Natural killer cell treated with Interleukin-12 subunit alpha and Interleukin-12 subunit beta and Interleukin-15 and Interleukin-18, amount 100 ng/mL, for 72 hours (primary cell): Measurements from ENCODE around the gene DRD4. TPM values are rescaled to one million over a fixed set of nuclear protein-coding genes. Genes with fewer than 3 reads are reported as not detected.

Source experiments
- ATAC-seq, 2 donors: fragments of 150-1000 bp; cut with Tn5 transposase in 1 of 2; sonication (Bioruptor Pico), chemical (Tn5 transposase) in 1 of 2; 2 replicates each; pipeline ENCODE4 v1.10.0; 2021
- DNase-seq: peaks from one replicate; pipeline ENCODE4 v3.0.0; 2022; ENCODE audit warnings: low spot score
- H3K27ac Mint-ChIP-seq, 2 donors: 1 replicate in 1 of 2; 2 replicates in 1 of 2; pipeline ENCODE4 v1.8.0; 2022; ENCODE audit warnings: mixed read lengths in 2 of 2, mild to moderate bottlenecking in 1 of 2, moderate library complexity in 1 of 2
- H3K27me3 Mint-ChIP-seq, 2 donors: 1 replicate in 1 of 2; 2 replicates in 1 of 2; pipeline ENCODE4 v1.8.0; 2022; ENCODE audit warnings: mixed read lengths in 2 of 2
- H3K36me3 Mint-ChIP-seq: one replicate; pipeline ENCODE4 v1.8.0; 2022; ENCODE audit warnings: mixed read lengths
- H3K4me1 Mint-ChIP-seq, 2 donors: 1 replicate in 1 of 2; 2 replicates in 1 of 2; pipeline ENCODE4 v1.8.0; 2022; ENCODE audit warnings: low read depth in 2 of 2, mixed read lengths in 2 of 2, mild to moderate bottlenecking in 1 of 2
- H3K4me3 Mint-ChIP-seq: one replicate; pipeline ENCODE4 v1.8.0; 2022; ENCODE audit warnings: mixed read lengths
- H3K9me3 Mint-ChIP-seq: 2 replicates; pipeline ENCODE4 v1.8.0; 2022; ENCODE audit warnings: mixed read lengths
- total RNA-seq, 2 donors: library from RNA; stranded (reverse); gene quantifications; one replicate each; pipeline ENCODE4 v1.2.3, GENCODE V29; 2022

DRD4 gene
- total RNA-seq, 2 donors from 2014 or later = 0.48 to 1.3 TPM

GRCh38 chr11:623349-623869, 13.7 kb upstream of the DRD4 start:
- ATAC-seq = no peak
- Mint-ChIP-seq H3K27me3 (peaks cover 9 to 11% of the 10 kb centered on the region in 2 donors), H3K36me3 (peaks cover 5% of the 10 kb centered on the region), H3K4me1 (peaks cover 8 to 11% of the 10 kb centered on the region in 2 donors), H3K27ac (no peak overlapping the region), H3K9me3 (no peaks in the 10 kb centered on the region), H3K4me3 (no peak overlapping the region)
- DNase-seq = no peak

- no peak for ATAC-seq
- no peak overlapping the region for H3K4me3 Mint-ChIP-seq
- peaks cover 5% of the 10 kb centered on the region for H3K36me3 Mint-ChIP-seq
- peaks cover 14 to 15% of the 10 kb centered on the region in 2 donors for H3K27me3 Mint-ChIP-seq
- no peaks in the 10 kb centered on the region for H3K9me3 Mint-ChIP-seq
- peaks cover 16 to 19% of the 10 kb centered on the region in 2 donors for H3K4me1 Mint-ChIP-seq
- H3K27ac Mint-ChIP-seq = no peak overlapping the region
- no peak for DNase-seq
Observed at GRCh38 chr11:623999-624704, 12.9 kb upstream of the DRD4 start.

- DNase-seq (no peak), ATAC-seq (no peak)
- no peak within 1 kb of the TSS for H3K27ac Mint-ChIP-seq
- peaks cover 5% of the 10 kb centered on the region for H3K36me3 Mint-ChIP-seq
- H3K27me3 Mint-ChIP-seq = peaks cover 15 to 19% of the 10 kb centered on the region in 2 donors
- H3K4me3 Mint-ChIP-seq = no peak within 1 kb of the TSS
- peaks cover 21 to 23% of the 10 kb centered on the region in 2 donors for H3K4me1 Mint-ChIP-seq
- H3K9me3 Mint-ChIP-seq = no peaks in the 10 kb centered on the region
Observed at GRCh38 chr11:624705-625635, 12.1 kb upstream of the DRD4 start, which contains the start of gene CDHR5. Gene CDHR5 (minus strand): TSS chr11:624955. CDS start chr11:624902, 53 bp downstream.

GRCh38 chr11:625636-626268, 11.3 kb upstream of the DRD4 start:
- ATAC-seq (no peak), DNase-seq (no peak)
- Mint-ChIP-seq H3K36me3 (peaks cover 5% of the 10 kb centered on the region), H3K4me1 (peaks cover 21 to 23% of the 10 kb centered on the region in 2 donors), H3K9me3 (no peaks in the 10 kb centered on the region), H3K27ac (no peak overlapping the region), H3K4me3 (no peak overlapping the region), H3K27me3 (peaks cover 15 to 19% of the 10 kb centered on the region in 2 donors)

GRCh38 chr11:626475-627307, 10.4 kb upstream of the DRD4 start, which contains the start of gene SCT:
Gene SCT (minus strand): TSS chr11:627181. CDS start chr11:627143, 38 bp downstream.
- Mint-ChIP-seq H3K4me3 (peak within 1 kb of the TSS; percentile 72), H3K36me3 (peaks cover 5% of the 10 kb centered on the region), H3K4me1 (peaks cover 21 to 23% of the 10 kb centered on the region in 2 donors), H3K27me3 (peaks cover 15 to 19% of the 10 kb centered on the region in 2 donors), H3K9me3 (no peaks in the 10 kb centered on the region), H3K27ac (peak within 1 kb of the TSS in 1 of 2 donors; percentile 22)
- DNase-seq (no peak), ATAC-seq (no peak)

- ATAC-seq = no peak
- Mint-ChIP-seq H3K9me3 (no peaks in the 10 kb centered on the region), H3K27me3 (peaks cover 15 to 19% of the 10 kb centered on the region in 2 donors), H3K4me3 (no peak overlapping the region), H3K36me3 (peaks cover 5% of the 10 kb centered on the region), H3K4me1 (peaks cover 21% of the 10 kb centered on the region in 2 donors), H3K27ac (no peak overlapping the region)
- no peak for DNase-seq
Observed at GRCh38 chr11:627308-627576, 9.8 kb upstream of the DRD4 start.

GRCh38 chr11:628056-628455, 9.0 kb upstream of the DRD4 start:
- peaks cover 21% of the 10 kb centered on the region in 2 donors for H3K4me1 Mint-ChIP-seq
- H3K9me3 Mint-ChIP-seq = no peaks in the 10 kb centered on the region
- H3K36me3 Mint-ChIP-seq = peaks cover 5% of the 10 kb centered on the region
- H3K4me3 Mint-ChIP-seq = peak overlapping the region; percentile 72
- no peak for ATAC-seq
- DNase-seq = no peak
- H3K27ac Mint-ChIP-seq = peak overlapping the region; percentile 22 to 83
- H3K27me3 Mint-ChIP-seq = peaks cover 15 to 19% of the 10 kb centered on the region in 2 donors

- DNase-seq (no peak), ATAC-seq (peak in 1 of 2 donors; percentile 40)
- peak overlapping the region; percentile 22 to 83 for H3K27ac Mint-ChIP-seq
- no peaks in the 10 kb centered on the region for H3K9me3 Mint-ChIP-seq
- peaks cover 5% of the 10 kb centered on the region for H3K36me3 Mint-ChIP-seq
- peaks cover 21% of the 10 kb centered on the region in 2 donors for H3K4me1 Mint-ChIP-seq
- H3K27me3 Mint-ChIP-seq = peaks cover 15 to 19% of the 10 kb centered on the region in 2 donors
- H3K4me3 Mint-ChIP-seq = peak overlapping the region; percentile 72
Observed at GRCh38 chr11:629237-629583, 7.9 kb upstream of the DRD4 start.

- no peak for ATAC-seq
- Mint-ChIP-seq H3K36me3 (peaks cover 5% of the 10 kb centered on the region), H3K27me3 (peaks cover 18 to 23% of the 10 kb centered on the region in 2 donors), H3K4me3 (no peak overlapping the region), H3K27ac (no peak overlapping the region), H3K4me1 (peaks cover 21% of the 10 kb centered on the region in 2 donors), H3K9me3 (no peaks in the 10 kb centered on the region)
- no peak for DNase-seq
Observed at GRCh38 chr11:630871-631270, 6.2 kb upstream of the DRD4 start.

GRCh38 chr11:635945-636510, 1.0 kb upstream of the DRD4 start:
- Mint-ChIP-seq H3K36me3 (no peaks in the 10 kb centered on the region), H3K9me3 (no peaks in the 10 kb centered on the region), H3K27me3 (peaks cover 20 to 22% of the 10 kb centered on the region in 2 donors), H3K4me1 (peaks cover 0 to 7% of the 10 kb centered on the region in 2 donors), H3K4me3 (no peak overlapping the region), H3K27ac (no peak overlapping the region)
- DNase-seq (no peak), ATAC-seq (no peak)

GRCh38 chr11:637333-637592, 194 bp downstream of the DRD4 start:
- Mint-ChIP-seq H3K9me3 (no peaks in the 10 kb centered on the region), H3K27me3 (peaks cover 20 to 22% of the 10 kb centered on the region in 2 donors), H3K27ac (no peak overlapping the region), H3K4me1 (peaks cover 0 to 7% of the 10 kb centered on the region in 2 donors), H3K36me3 (no peaks in the 10 kb centered on the region), H3K4me3 (no peak overlapping the region)
- peak in 1 of 2 donors; percentile 2 for ATAC-seq
- no peak for DNase-seq

- Mint-ChIP-seq H3K4me3 (no peak overlapping the region), H3K4me1 (peaks cover 0 to 7% of the 10 kb centered on the region in 2 donors), H3K9me3 (no peaks in the 10 kb centered on the region), H3K27me3 (peaks cover 20 to 22% of the 10 kb centered on the region in 2 donors), H3K27ac (no peak overlapping the region), H3K36me3 (no peaks in the 10 kb centered on the region)
- ATAC-seq (no peak), DNase-seq (no peak)
Observed at GRCh38 chr11:637593-638521, 788 bp downstream of the DRD4 start.
